ENCODE data around the gene ORAI3. TPM values are rescaled to one million over a fixed set of nuclear protein-coding genes. Genes with fewer than 3 reads are reported as not detected.
A peak's percentile ranks its signal among the peaks of the same experiment; 100 is the strongest.

Gene ORAI3
- polyA plus RNA-seq, 2 of the 4 experiments (the other 2 are of a cell fraction) = 10.5 to 14.1 TPM

GRCh38 chr16:30984669-30985400 lies 36.0 kb downstream of the ORAI3 start, which contains the start of gene HSD3B7:
Gene HSD3B7, plus strand, starts transcription at chr16:30985207. Its CDS starts 452 bp downstream, at chr16:30985659.
- ChIA-PET CTCF (interaction anchor here (0.6 to 7.8 kb wide), 67 partner anchors 7 to 883 kb away, joined by 3 to 97 read pairs (median 6); partner anchors contain the start of genes PRSS53, PYCARD, SETD1A and STX4), POLR2A (interaction anchor here (0.7 to 2.0 kb wide), 7 partner anchors 12 to 158 kb away, joined by 3 to 11 read pairs (median 6); partner anchors contain the start of genes ZNF646 and ZNF668)
- DNase-seq (ENCODE audit: low read depth in 1 of 2, low spot score in 1 of 2) (peak; percentile 80 to 95), ATAC-seq (peak; percentile 75 to 92), FAIRE-seq (no peak)
- Histone ChIP-seq H3K4me3 (peak within 1 kb of the TSS; percentile 46), H3K27ac (peak within 1 kb of the TSS; percentile 84 to 88), H3K4me2 (peak within 1 kb of the TSS; percentile 89), H3K9me3 (no peaks in the 10 kb centered on the region), H3K4me1 (peaks cover 13% of the 10 kb centered on the region)
- WGBS (ENCODE audit: missing lambda C conversion rate) = 29% methylated on average over 22 of the region's 24 CpGs
- TF ChIP-seq PBX3 (IDR thresholded peaks at IDR 0.05) = peak; percentile 55; the same call in 1 of the 2 replicates
- TF ChIP-seq CBX2 (IDR thresholded peaks at IDR 0.05; ENCODE audit: borderline replicate concordance, low read depth) = no peak
- no peak for TF ChIP-seq KDM5A (IDR thresholded peaks at IDR 0.05)
- no peak for TF ChIP-seq HEYL (CRISPR knock-in tag; IDR thresholded peaks at IDR 0.05)
- no peak for TF ChIP-seq RARB (CRISPR knock-in tag; IDR thresholded peaks at IDR 0.05)
- TF ChIP-seq E2F6 (IDR thresholded peaks at IDR 0.05; ENCODE audit: borderline replicate concordance, low read depth) = no peak
- no peak for TF ChIP-seq BCL3 (IDR thresholded peaks at IDR 0.05)
- no peak for TF ChIP-seq JUNB (IDR thresholded peaks at IDR 0.05)
- TF ChIP-seq NFE2L2 (conservative IDR thresholded peaks at IDR 0.05; ENCODE audit: low read length) = no peak
- no peak for TF ChIP-seq ELK1 (IDR thresholded peaks at IDR 0.05; ENCODE audit: low read depth, low read length)
- TF ChIP-seq HOXA7 (CRISPR knock-in tag; IDR thresholded peaks at IDR 0.05) = no peak
- TF ChIP-seq BHLHE40 (IDR thresholded peaks at IDR 0.05; ENCODE audit: low read depth, low read length) = no peak
- no peak for TF ChIP-seq ATOH8 (CRISPR knock-in tag; IDR thresholded peaks at IDR 0.05; ENCODE audit: low read depth)
- no peak for TF ChIP-seq POLR2AphosphoS2 (conservative IDR thresholded peaks at IDR 0.05; ENCODE audit: low read length)
- TF ChIP-seq PHF8 (IDR thresholded peaks at IDR 0.05; ENCODE audit: borderline replicate concordance, low read depth) = no peak
- TF ChIP-seq HDAC2 (IDR thresholded peaks at IDR 0.05) = no peak
- TF ChIP-seq SREBF2 (IDR thresholded peaks at IDR 0.05) = no peak
- TF ChIP-seq RFX5 (IDR thresholded peaks at IDR 0.05) = no peak
- TF ChIP-seq MAFK (IDR thresholded peaks at IDR 0.05; ENCODE audit: partially characterized antibody) = no peak
- TF ChIP-seq ZNF302 (CRISPR knock-in tag; IDR thresholded peaks at IDR 0.05) = no peak
- no peak for TF ChIP-seq REST (IDR thresholded peaks at IDR 0.05)
- TF ChIP-seq EHMT2 (IDR thresholded peaks at IDR 0.05; ENCODE audit: low read depth) = no peak
- no peak for TF ChIP-seq RNF2 (IDR thresholded peaks at IDR 0.05; ENCODE audit: borderline replicate concordance, low read depth)
- peak; percentile 97 for TF ChIP-seq SMC3 (IDR thresholded peaks at IDR 0.05)
- TF ChIP-seq RCOR1 (IDR thresholded peaks at IDR 0.05; ENCODE audit: low read depth, low read length) = no peak
- TF ChIP-seq GATA3 (IDR thresholded peaks at IDR 0.05; ENCODE audit: borderline replicate concordance) = no peak
- no peak for TF ChIP-seq NPAS2 (CRISPR knock-in tag; IDR thresholded peaks at IDR 0.05; ENCODE audit: borderline replicate concordance)
- no peak for TF ChIP-seq CHD2 (IDR thresholded peaks at IDR 0.05; ENCODE audit: low read length, partially characterized antibody)
- no peak for TF ChIP-seq HOXB13 (CRISPR knock-in tag; IDR thresholded peaks at IDR 0.05; ENCODE audit: low read depth)
- TF ChIP-seq JUN (IDR thresholded peaks at IDR 0.05) = 0 out of 5 replicates have a peak, but pooled peaks of 1 of the 2 experiments have one; percentile 18
